GM10248 (cell line): ENCODE data around the gene ENAH.
"Not testable (repeated sequence)": the region's sequence is repeated elsewhere in the genome, so short reads cannot be mapped to it uniquely, and the experiment has no call there.

Experiments used
- CTCF ChIA-PET: fragments of 300-600 bp; sonication (Branson Sonifier 250); formaldehyde crosslinking; extraction: SDS; loops from one replicate; lab custom pipeline; 2021; ENCODE audit warnings: antibody characterized with exemption; lab: Yijun Ruan, JAX
- POLR2A ChIA-PET: fragments of 350-650 bp; sonication (Branson Sonifier 250); formaldehyde crosslinking; extraction: SDS; loops from one replicate; lab custom pipeline; 2020; ENCODE audit warnings: antibody characterized with exemption; lab: Yijun Ruan, JAX
- DNase-seq: peaks from one replicate; pipeline ENCODE4 v3.0.0; 2012; ENCODE audit errors: extremely low spot score
- CTCF ChIP-seq: IDR thresholded peaks from 2 replicates; pipeline ENCODE4 v1.5.1; 2012; ENCODE audit warnings: mild to moderate bottlenecking, low read depth; ENCODE audit errors: extremely low read depth, missing control alignments, control extremely low read depth

ENAH gene

DNA sequence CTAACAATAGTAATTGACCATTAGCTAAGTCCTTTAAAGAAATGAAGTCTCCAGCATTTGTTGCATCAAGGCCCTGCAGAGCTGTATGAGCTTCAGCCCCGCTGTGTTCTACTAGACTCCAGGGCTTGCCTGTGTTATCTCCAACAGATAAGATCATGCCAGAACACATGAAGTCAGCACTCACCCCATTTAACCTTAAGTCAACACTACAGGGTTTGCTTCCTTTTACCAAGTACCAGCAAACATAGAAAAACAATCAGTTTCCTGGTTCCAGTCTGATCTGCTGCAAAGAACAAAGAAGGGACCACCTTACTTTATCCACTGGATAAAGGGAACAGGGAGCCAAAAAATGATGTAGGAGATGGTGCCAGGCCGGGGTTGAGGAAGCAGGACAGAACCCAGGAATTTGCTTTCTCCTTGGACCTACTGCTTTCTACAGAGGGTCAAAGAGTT lies 41.3 kb upstream of the ENAH start:
- CTCF ChIA-PET: interaction anchor here (3.2 kb wide), 1 partner anchor 30 kb away, joined by 7 read pairs; no protein-coding TSS in a partner anchor

DNA sequence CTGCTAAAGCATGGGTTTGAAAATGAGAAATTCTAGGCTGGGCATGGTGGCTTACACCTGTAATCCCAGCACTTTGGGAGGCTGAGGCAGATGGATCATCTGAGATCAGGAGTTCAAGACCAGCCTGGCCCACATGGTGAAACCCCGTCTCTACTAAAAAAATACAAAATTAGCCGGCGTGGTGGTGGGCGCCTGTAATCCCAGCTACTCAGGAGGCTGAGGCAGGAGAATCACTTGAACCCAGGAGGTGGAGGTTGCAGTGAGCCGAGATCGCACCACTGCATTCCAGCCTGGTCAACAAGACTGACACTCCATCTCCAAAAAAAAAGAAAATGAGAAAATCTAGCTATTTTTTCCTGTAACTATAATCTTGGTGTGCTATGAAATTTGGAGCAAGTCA lies 40.8 kb upstream of the ENAH start:
- CTCF ChIA-PET: interaction anchor here (3.2 kb wide), 1 partner anchor 30 kb away, joined by 7 read pairs; no protein-coding TSS in a partner anchor
- POLR2A ChIA-PET, DNase-seq: not testable (repeated sequence)

More for the DNA sequence above, 41.3 kb upstream of the ENAH start:
- no peak for TF ChIP-seq CTCF
- POLR2A ChIA-PET: no interaction called here
- no peak for DNase-seq

- no peak for TF ChIP-seq CTCF
- POLR2A ChIA-PET: no interaction called here
- CTCF ChIA-PET: interaction anchor here (1.2 to 3.2 kb wide), 2 partner anchors 24 to 29 kb away, joined by 3 to 7 read pairs; no protein-coding TSS in a partner anchor
- no peak for DNase-seq
These were observed 40.3 kb upstream of the ENAH start for GRCh38 chr1:225693085-225693696.

DNA sequence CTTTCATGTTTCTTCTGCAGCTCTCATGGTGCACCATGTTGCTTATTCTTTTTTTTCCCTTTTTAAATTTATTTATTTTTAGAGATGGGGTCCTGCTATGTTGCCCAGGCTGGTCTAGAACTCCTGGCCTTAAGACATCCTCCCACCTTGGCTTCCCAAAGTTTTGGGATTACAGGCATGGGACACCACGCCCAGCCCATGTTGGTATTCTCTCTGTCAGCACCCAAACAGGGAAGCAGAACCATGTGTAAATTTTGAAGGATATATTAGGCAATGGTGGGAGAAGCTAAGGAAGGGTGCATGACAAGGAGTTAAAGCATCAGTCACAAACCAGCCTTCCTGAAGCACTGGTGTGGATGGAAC lies 39.6 kb upstream of the ENAH start:
- DNase-seq: no peak
- POLR2A ChIA-PET: no interaction called here
- TF ChIP-seq CTCF: no peak
- CTCF ChIA-PET: interaction anchor here (1.2 to 3.2 kb wide), 2 partner anchors 25 to 29 kb away, joined by 3 to 7 read pairs; no protein-coding TSS in a partner anchor

GRCh38 chr1:225691861-225692516 lies 39.1 kb upstream of the ENAH start:
- TF ChIP-seq CTCF: no peak
- no peak for DNase-seq
- POLR2A ChIA-PET: no interaction called here
- CTCF ChIA-PET: interaction anchor here (1.2 to 3.2 kb wide), 2 partner anchors 25 to 28 kb away, joined by 3 to 7 read pairs; no protein-coding TSS in a partner anchor

DNA sequence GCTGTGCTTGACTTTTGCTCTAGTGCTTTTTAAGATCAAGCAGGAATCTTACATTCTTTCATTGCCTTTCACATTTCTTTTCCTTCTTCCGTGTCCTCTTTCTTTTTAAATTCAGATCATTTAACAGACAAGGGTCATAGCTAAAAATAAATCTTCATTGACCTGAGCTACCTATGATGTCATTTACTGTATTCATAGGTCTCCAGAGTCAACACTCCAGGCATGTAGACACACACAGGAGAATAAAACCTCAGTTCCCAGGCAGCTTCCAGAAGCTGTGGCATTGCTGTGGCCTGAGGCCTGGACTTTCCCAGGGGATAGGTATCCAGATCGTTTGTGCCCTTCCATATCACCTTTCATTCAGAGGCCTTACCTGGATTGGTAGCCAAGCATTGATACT lies 38.5 kb upstream of the ENAH start:
- ChIA-PET POLR2A (no interaction called here), CTCF (interaction anchor here (3.2 kb wide), 1 partner anchor 28 kb away, joined by 7 read pairs; no protein-coding TSS in a partner anchor)
- no peak for DNase-seq
- no peak for TF ChIP-seq CTCF
